ENCODE data around the gene FGD4. TPM values are rescaled to one million over a fixed set of nuclear protein-coding genes. Genes with fewer than 3 reads are reported as not detected.
A peak's percentile ranks its signal among the peaks of the same experiment; 100 is the strongest.

FGD4 gene
- total and polyA plus RNA-seq, 2 experiments from 2014 or later = 1.1 to 3.4 TPM

GRCh38 chr12:32448586-32448985 is 49.2 kb downstream of the FGD4 start:
- no peaks in the 10 kb centered on the region for H3K79me2 ChIP-seq (ENCODE audit: insufficient read depth)
- peak; percentile 28 for DNase-seq
- H3K36me3 ChIP-seq (ENCODE audit: low read depth) = no peaks in the 10 kb centered on the region
- no peaks in the 10 kb centered on the region for H3F3A ChIP-seq (ENCODE audit: insufficient read depth)
- no peak overlapping the region for H2AFZ ChIP-seq
- no peaks in the 10 kb centered on the region for H4K20me1 ChIP-seq (ENCODE audit: insufficient read depth)
- no peak overlapping the region for H3K4me2 ChIP-seq (ENCODE audit: unreplicated experiment)
- peaks cover 10% of the 10 kb centered on the region for H3K4me1 ChIP-seq (ENCODE audit: insufficient read depth)
- H3K9ac ChIP-seq = no peak overlapping the region
- no peaks in the 10 kb centered on the region for H3K9me3 ChIP-seq (ENCODE audit: low read depth)
- H3K4me3 ChIP-seq = no peak overlapping the region
- in situ Hi-C loops (cut with MboI) = no loop called here
- TF ChIP-seq EZH2 (IDR thresholded peaks at IDR 0.05; ENCODE audit: insufficient read depth, poor library complexity, severe bottlenecking) (no peak), EZH2phosphoT487 (IDR thresholded peaks at IDR 0.05; ENCODE audit: insufficient read depth, low read depth) (no peak)
- no peaks in the 10 kb centered on the region for H3K9me2 ChIP-seq (ENCODE audit: insufficient read depth)
- WGBS, 2 experiments (ENCODE audit: low coverage in 1 of 2, low lambda C conversion rate in 2 of 2, missing lambda C conversion rate in 2 of 2) = 86 to 87% methylated on average over 5 to 6 of the region's 6 CpGs
- no peaks in the 10 kb centered on the region for H3K27me3 ChIP-seq (replicated peaks; ENCODE audit: insufficient read depth)
- H3K27ac ChIP-seq = no peak overlapping the region

DNA sequence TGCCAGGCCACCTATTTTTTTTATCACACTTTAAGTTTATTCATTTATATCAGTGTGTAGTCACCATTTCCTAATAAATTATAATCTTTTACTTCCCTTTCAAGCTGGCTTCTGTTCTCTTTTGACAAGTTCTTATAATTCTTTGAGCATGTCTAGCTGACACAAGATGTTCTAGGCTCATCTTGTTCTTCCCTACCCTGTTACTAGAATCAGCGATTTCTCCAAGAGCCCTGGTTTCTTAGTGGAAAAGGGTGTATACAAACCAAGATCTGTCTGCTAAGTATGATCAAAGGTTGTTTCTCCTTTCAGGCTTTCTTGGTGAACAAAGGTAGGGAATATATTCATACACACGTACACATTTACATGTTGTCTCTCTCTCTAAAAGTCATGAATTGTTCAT is 51.0 kb downstream of the FGD4 start:
- Histone ChIP-seq H4K20me1 (ENCODE audit: insufficient read depth) (no peaks in the 10 kb centered on the region), H3K79me2 (ENCODE audit: insufficient read depth) (no peaks in the 10 kb centered on the region), H3K27me3 (replicated peaks; ENCODE audit: insufficient read depth) (no peaks in the 10 kb centered on the region), H3K9ac (no peak overlapping the region), H2AFZ (no peak overlapping the region), H3K36me3 (ENCODE audit: low read depth) (no peaks in the 10 kb centered on the region), H3K4me3 (no peak overlapping the region), H3K9me2 (ENCODE audit: insufficient read depth) (no peaks in the 10 kb centered on the region), H3K4me1 (ENCODE audit: insufficient read depth) (peaks cover 15% of the 10 kb centered on the region), H3K27ac (no peak overlapping the region), H3K4me2 (ENCODE audit: unreplicated experiment) (no peak overlapping the region), H3K9me3 (ENCODE audit: low read depth) (no peaks in the 10 kb centered on the region), H3F3A (ENCODE audit: insufficient read depth) (no peaks in the 10 kb centered on the region)
- TF ChIP-seq EZH2 (IDR thresholded peaks at IDR 0.05; ENCODE audit: insufficient read depth, poor library complexity, severe bottlenecking) = no peak
- no peak for TF ChIP-seq EZH2phosphoT487 (IDR thresholded peaks at IDR 0.05; ENCODE audit: insufficient read depth, low read depth)
- WGBS, 2 experiments (ENCODE audit: low coverage in 1 of 2, low lambda C conversion rate in 2 of 2, missing lambda C conversion rate in 2 of 2) = 42 to 48% methylated on average over 2 of the region's 2 CpGs
- no peak for DNase-seq
- in situ Hi-C loops (cut with MboI) = no loop called here

GRCh38 chr12:32450768-32451167 is 51.4 kb downstream of the FGD4 start:
- Histone ChIP-seq H2AFZ (no peak overlapping the region), H3K27ac (no peak overlapping the region), H3K4me1 (ENCODE audit: insufficient read depth) (peaks cover 16% of the 10 kb centered on the region), H3K9me3 (ENCODE audit: low read depth) (no peaks in the 10 kb centered on the region), H3K27me3 (replicated peaks; ENCODE audit: insufficient read depth) (no peaks in the 10 kb centered on the region), H3K9ac (no peak overlapping the region), H3K4me2 (ENCODE audit: unreplicated experiment) (no peak overlapping the region), H4K20me1 (ENCODE audit: insufficient read depth) (no peaks in the 10 kb centered on the region), H3F3A (ENCODE audit: insufficient read depth) (no peaks in the 10 kb centered on the region), H3K79me2 (ENCODE audit: insufficient read depth) (no peaks in the 10 kb centered on the region), H3K9me2 (ENCODE audit: insufficient read depth) (no peaks in the 10 kb centered on the region), H3K4me3 (no peak overlapping the region), H3K36me3 (ENCODE audit: low read depth) (no peaks in the 10 kb centered on the region)
- no peak for TF ChIP-seq EZH2phosphoT487 (IDR thresholded peaks at IDR 0.05; ENCODE audit: insufficient read depth, low read depth)
- no peak for TF ChIP-seq EZH2 (IDR thresholded peaks at IDR 0.05; ENCODE audit: insufficient read depth, poor library complexity, severe bottlenecking)
- in situ Hi-C loops (cut with MboI) = no loop called here
- 18 to 23% methylated on average over 1 of the region's 1 CpG for WGBS, 2 experiments (ENCODE audit: low coverage in 1 of 2, low lambda C conversion rate in 2 of 2, missing lambda C conversion rate in 2 of 2)
- no peak for DNase-seq

DNA sequence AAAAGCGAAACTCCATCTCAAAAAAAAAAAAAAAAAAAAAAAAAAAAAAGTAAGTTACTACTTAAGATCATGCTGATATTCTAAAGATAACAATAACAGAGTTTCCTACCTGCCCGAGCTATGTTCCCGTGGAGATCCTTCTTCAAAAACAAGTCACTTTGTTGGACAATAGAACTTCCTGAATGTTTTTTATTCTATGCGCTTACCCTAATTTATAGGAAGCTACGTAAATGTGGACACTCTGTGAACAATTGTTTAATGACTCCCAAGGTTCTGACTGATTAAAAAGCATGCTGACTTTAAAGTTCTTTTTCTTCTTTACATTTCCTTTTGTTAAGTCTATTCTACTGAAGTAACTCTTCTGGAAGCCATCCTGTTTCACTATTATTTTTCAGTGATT is 52.5 kb downstream of the FGD4 start:
- no peak overlapping the region for H3K4me3 ChIP-seq
- in situ Hi-C loops (cut with MboI) = no loop called here
- H3K36me3 ChIP-seq (ENCODE audit: low read depth) = no peaks in the 10 kb centered on the region
- H2AFZ ChIP-seq = no peak overlapping the region
- no peaks in the 10 kb centered on the region for H3F3A ChIP-seq (ENCODE audit: insufficient read depth)
- WGBS, 2 experiments (ENCODE audit: low coverage in 1 of 2, low lambda C conversion rate in 2 of 2, missing lambda C conversion rate in 2 of 2) = 97 to 98% methylated on average over 5 of the region's 5 CpGs
- DNase-seq = no peak
- no peak overlapping the region for H3K27ac ChIP-seq
- H3K4me1 ChIP-seq (ENCODE audit: insufficient read depth) = peaks cover 23% of the 10 kb centered on the region
- no peak overlapping the region for H3K9ac ChIP-seq
- H3K27me3 ChIP-seq (replicated peaks; ENCODE audit: insufficient read depth) = no peaks in the 10 kb centered on the region
- no peak for TF ChIP-seq EZH2phosphoT487 (IDR thresholded peaks at IDR 0.05; ENCODE audit: insufficient read depth, low read depth)
- no peak for TF ChIP-seq EZH2 (IDR thresholded peaks at IDR 0.05; ENCODE audit: insufficient read depth, poor library complexity, severe bottlenecking)
- H3K9me3 ChIP-seq (ENCODE audit: low read depth) = no peaks in the 10 kb centered on the region
- no peak overlapping the region for H3K4me2 ChIP-seq (ENCODE audit: unreplicated experiment)
- H3K79me2 ChIP-seq (ENCODE audit: insufficient read depth) = no peaks in the 10 kb centered on the region
- H4K20me1 ChIP-seq (ENCODE audit: insufficient read depth) = no peaks in the 10 kb centered on the region
- no peaks in the 10 kb centered on the region for H3K9me2 ChIP-seq (ENCODE audit: insufficient read depth)

DNA sequence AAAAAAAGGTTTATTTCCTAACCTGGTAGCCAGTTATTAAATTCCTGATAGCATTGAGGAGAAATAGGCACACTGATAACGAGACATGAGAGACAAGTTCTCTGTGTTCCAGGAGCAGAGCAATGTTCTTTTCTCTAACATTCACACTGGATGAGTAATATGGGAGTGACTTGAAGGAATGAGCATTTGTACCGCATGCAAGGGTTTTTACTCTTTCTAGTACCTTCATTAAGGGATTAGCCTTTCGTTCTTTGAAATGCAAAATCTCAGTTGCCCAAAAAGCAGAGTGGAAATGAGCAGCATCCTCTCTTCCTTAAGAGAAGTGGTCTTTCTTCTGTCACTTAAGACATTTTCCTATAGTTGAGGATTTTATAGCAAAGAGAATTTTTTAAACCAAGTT is 54.7 kb downstream of the FGD4 start:
- Histone ChIP-seq H3K9ac (0 out of 2 replicates have a peak overlapping the region, but pooled peaks have one; percentile 3), H3K27me3 (replicated peaks; ENCODE audit: insufficient read depth) (no peaks in the 10 kb centered on the region), H3K27ac (no peak overlapping the region), H3K9me3 (ENCODE audit: low read depth) (no peaks in the 10 kb centered on the region), H3F3A (ENCODE audit: insufficient read depth) (no peaks in the 10 kb centered on the region), H4K20me1 (ENCODE audit: insufficient read depth) (no peaks in the 10 kb centered on the region), H3K4me1 (ENCODE audit: insufficient read depth) (peaks cover 29% of the 10 kb centered on the region), H3K4me2 (ENCODE audit: unreplicated experiment) (peak overlapping the region; percentile 64), H3K79me2 (ENCODE audit: insufficient read depth) (no peaks in the 10 kb centered on the region), H3K9me2 (ENCODE audit: insufficient read depth) (no peaks in the 10 kb centered on the region), H2AFZ (peak overlapping the region; percentile 25), H3K36me3 (ENCODE audit: low read depth) (no peaks in the 10 kb centered on the region), H3K4me3 (0 out of 2 replicates have a peak overlapping the region, but pooled peaks have one; percentile 3)
- in situ Hi-C loops (cut with MboI) = no loop called here
- TF ChIP-seq EZH2 (IDR thresholded peaks at IDR 0.05; ENCODE audit: insufficient read depth, poor library complexity, severe bottlenecking) (no peak), EZH2phosphoT487 (IDR thresholded peaks at IDR 0.05; ENCODE audit: insufficient read depth, low read depth) (no peak)
- 0 to 3% methylated on average over 3 of the region's 3 CpGs for WGBS, 2 experiments (ENCODE audit: low coverage in 1 of 2, low lambda C conversion rate in 2 of 2, missing lambda C conversion rate in 2 of 2)
- peak; percentile 74 for DNase-seq

All from GM23248 (cell line).